ENCODE data around the gene FECH. TPM values are rescaled to one million over a fixed set of nuclear protein-coding genes. Genes with fewer than 3 reads are reported as not detected.

The FECH gene
- total RNA-seq, 2 experiments from 2014 or later: 5.3 to 14.2 TPM

DNA sequence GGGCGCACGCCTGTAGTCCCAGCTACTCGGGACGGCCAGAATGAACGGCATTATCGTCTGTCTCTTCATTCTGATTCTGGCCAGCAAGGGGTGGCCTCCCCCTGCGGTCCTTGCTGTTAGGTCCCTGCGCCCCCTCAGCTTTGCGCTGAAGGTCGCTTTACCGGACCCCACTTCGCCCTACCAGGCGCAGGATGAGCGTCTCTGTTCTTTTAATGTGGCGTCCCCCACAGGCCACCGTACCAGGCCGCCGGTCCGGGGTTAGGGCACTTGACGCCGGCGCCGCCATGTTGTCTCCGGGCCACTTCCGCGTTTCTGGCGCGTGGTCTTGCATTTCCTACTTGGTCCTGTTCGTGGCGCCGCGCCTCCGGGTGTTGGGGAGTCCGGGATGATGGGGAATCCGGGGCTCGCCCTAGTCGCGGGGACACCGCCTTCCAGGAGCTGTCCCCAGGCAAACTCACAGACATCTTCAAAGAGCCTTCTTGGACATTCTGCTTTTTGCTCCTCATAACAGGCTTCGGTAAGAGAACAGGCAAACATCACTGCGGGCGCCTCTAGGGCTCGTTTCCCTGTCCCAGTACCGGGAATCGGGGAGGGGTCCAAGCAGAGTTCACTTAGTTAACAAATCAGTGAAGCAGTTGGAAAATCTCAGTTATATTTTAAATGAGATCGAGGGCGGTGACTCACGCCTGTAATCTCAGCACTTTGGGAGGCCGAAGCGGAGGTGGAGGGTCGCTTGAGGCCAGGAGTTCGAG, 43.7 kb upstream of the FECH start:
- peak overlapping the region; percentile 94 for H3K27ac ChIP-seq (ENCODE audit: low read depth, low read length, poor library complexity, severe bottlenecking)

GRCh38 chr18:57629422-57629821, 42.9 kb upstream of the FECH start:
- H3K4me1 ChIP-seq (ENCODE audit: insufficient read depth, low read length, poor library complexity, severe bottlenecking): peaks cover 11% of the 10 kb centered on the region
- H3K4me2 ChIP-seq (ENCODE audit: low read length): peak overlapping the region; percentile 88
- H3K9me3 ChIP-seq (ENCODE audit: low read length): no peaks in the 10 kb centered on the region
- TF ChIP-seq CTCF (conservative IDR thresholded peaks at IDR 0.05; ENCODE audit: low read length) (no peak), EZH2phosphoT487 (IDR thresholded peaks at IDR 0.05; ENCODE audit: borderline replicate concordance, low read depth, low read length) (no peak)
- intact Hi-C loops (cut with micrococcal nuclease; ENCODE audit: unreplicated experiment): no loop called here
- BruUV-seq (replicated peaks): TSS peak; percentile 90
- H3K79me2 ChIP-seq (ENCODE audit: insufficient read depth, low read depth, low read length): peaks cover 10% of the 10 kb centered on the region; the same call in 1 of the 2 replicates
- 0 out of 2 replicates have a peak, but pooled peaks cover 4% of the 10 kb centered on the region for H4K20me1 ChIP-seq (ENCODE audit: insufficient read depth, low read length)
- H3K36me3 ChIP-seq (ENCODE audit: insufficient read depth, low read length): no peaks in the 10 kb centered on the region
- H3K27ac ChIP-seq (ENCODE audit: low read depth, low read length, poor library complexity, severe bottlenecking): no peak overlapping the region
- H3K4me3 ChIP-seq (ENCODE audit: low read depth, low read length, poor library complexity, severe bottlenecking): peak overlapping the region; percentile 91
- peak; percentile 1 for DNase-seq (ENCODE audit: low spot score)
- POLR2A ChIA-PET: interaction anchor here (0.6 kb wide), 2 partner anchors 9 to 23 kb away, joined by 3 to 6 read pairs; no protein-coding TSS in a partner anchor
- H3K9me2 ChIP-seq (ENCODE audit: insufficient read depth, low read length): no peaks in the 10 kb centered on the region
- H2AFZ ChIP-seq (ENCODE audit: low read length): peak overlapping the region; percentile 90
- CTCF ChIA-PET (ENCODE audit: unreplicated experiment): no interaction called here

More for the DNA sequence above, 43.7 kb upstream of the FECH start:
- H2AFZ ChIP-seq (ENCODE audit: low read length): peak overlapping the region; percentile 90
- 0 out of 2 replicates have a peak, but pooled peaks cover 4% of the 10 kb centered on the region for H4K20me1 ChIP-seq (ENCODE audit: insufficient read depth, low read length)
- intact Hi-C loops (cut with micrococcal nuclease; ENCODE audit: unreplicated experiment): loop anchor here (1.0 to 10.0 kb wide), 2 partner anchors 9 to 225 kb away; partner anchors contain the start of gene NARS1
- ChIA-PET CTCF (ENCODE audit: unreplicated experiment) (interaction anchor here (0.6 kb wide), 2 partner anchors 258 to 1048 kb away, joined by 4 read pairs; no protein-coding TSS in a partner anchor), POLR2A (interaction anchor here (0.5 to 1.3 kb wide), 5 partner anchors 8 to 1235 kb away, joined by 3 to 7 read pairs (median 5); partner anchors contain the start of genes NARS1 and ZNF532)
- no peaks in the 10 kb centered on the region for H3K36me3 ChIP-seq (ENCODE audit: insufficient read depth, low read length)
- DNase-seq (ENCODE audit: low spot score): peak; percentile 90
- H3K9me2 ChIP-seq (ENCODE audit: insufficient read depth, low read length): no peaks in the 10 kb centered on the region
- H3K79me2 ChIP-seq (ENCODE audit: insufficient read depth, low read depth, low read length): peaks cover 10% of the 10 kb centered on the region; the same call in 1 of the 2 replicates
- peaks cover 11% of the 10 kb centered on the region for H3K4me1 ChIP-seq (ENCODE audit: insufficient read depth, low read length, poor library complexity, severe bottlenecking)
- peak overlapping the region; percentile 91 for H3K4me3 ChIP-seq (ENCODE audit: low read depth, low read length, poor library complexity, severe bottlenecking)
- H3K4me2 ChIP-seq (ENCODE audit: low read length): peak overlapping the region; percentile 88
- BruUV-seq (replicated peaks): TSS peak; percentile 90
- H3K9me3 ChIP-seq (ENCODE audit: low read length): no peaks in the 10 kb centered on the region
- peak; percentile 72 for TF ChIP-seq CTCF (conservative IDR thresholded peaks at IDR 0.05; ENCODE audit: low read length)
- no peak for TF ChIP-seq EZH2phosphoT487 (IDR thresholded peaks at IDR 0.05; ENCODE audit: borderline replicate concordance, low read depth, low read length)
